Liver (tissue), 3 donors: Measurements from ENCODE around the gene PAXX.

Experiments
- ATF3 ChIP-seq: IDR thresholded peaks from 2 replicates; pipeline ENCODE4 v1.6.1; 2016; ENCODE audit warnings: antibody characterized with exemption
- CTCF ChIP-seq: fragments of 150-350 bp; IDR thresholded peaks from 2 replicates; pipeline ENCODE4 v1.5.1; 2017; ENCODE audit warnings: improper control_type of control experiment, low read depth, low read length; ENCODE audit not compliant: missing input control
- EGR1 ChIP-seq, 2 donors: IDR thresholded peaks; 2 replicates each; pipeline ENCODE4 v1.6.1; 2016 to 2018; ENCODE audit warnings: antibody characterized with exemption in 2 of 2, low read depth in 2 of 2
- FOXA1 ChIP-seq: IDR thresholded peaks from 2 replicates; pipeline ENCODE4 v1.6.1; 2016; ENCODE audit warnings: antibody characterized with exemption
- GABPA ChIP-seq, 2 donors: IDR thresholded peaks in 1 of 2; conservative IDR thresholded peaks in 1 of 2; 2 replicates each; pipeline ENCODE4 v1.6.1; 2016; ENCODE audit warnings: antibody characterized with exemption in 2 of 2, mild to moderate bottlenecking in 1 of 2, moderate library complexity in 1 of 2
- HNF4A ChIP-seq, 2 donors: conservative IDR thresholded peaks; 2 replicates each; pipeline ENCODE4 v1.6.1; 2016; ENCODE audit warnings: antibody characterized with exemption in 2 of 2, mild to moderate bottlenecking in 2 of 2
- HNF4G ChIP-seq: IDR thresholded peaks from 2 replicates; pipeline ENCODE4 v1.6.1; 2016; ENCODE audit warnings: antibody characterized with exemption
- JUND ChIP-seq, 2 donors: IDR thresholded peaks; 2 replicates each; pipeline ENCODE4 v1.6.1; 2016; ENCODE audit warnings: antibody characterized with exemption in 2 of 2
- MAX ChIP-seq: IDR thresholded peaks from 2 replicates; pipeline ENCODE4 v1.6.1; 2016; ENCODE audit warnings: antibody characterized with exemption
- RAD21 ChIP-seq, 2 donors: IDR thresholded peaks; 2 replicates each; pipeline ENCODE4 v1.6.1; 2016; ENCODE audit warnings: antibody characterized with exemption in 2 of 2, mild to moderate bottlenecking in 2 of 2
- REST ChIP-seq: IDR thresholded peaks from 2 replicates; pipeline ENCODE4 v1.6.1; 2016; ENCODE audit warnings: antibody characterized with exemption, mild to moderate bottlenecking
- TAF1 ChIP-seq: conservative IDR thresholded peaks from 2 replicates; pipeline ENCODE4 v1.6.1; 2016; ENCODE audit warnings: antibody characterized with exemption, mild to moderate bottlenecking
- YY1 ChIP-seq: IDR thresholded peaks from 2 replicates; pipeline ENCODE4 v1.6.1; 2016; ENCODE audit warnings: antibody characterized with exemption, mild to moderate bottlenecking
- ZBTB33 ChIP-seq: IDR thresholded peaks from 2 replicates; pipeline ENCODE4 v1.6.1; 2016; ENCODE audit warnings: antibody characterized with exemption
- donor health status: healthy.
- donor health status: healthy.

- no peak for TF ChIP-seq RAD21 (IDR thresholded peaks at IDR 0.05)
- no peak for TF ChIP-seq MAX
- TF ChIP-seq CTCF: no peak
- no peak for TF ChIP-seq GABPA (IDR thresholded peaks at IDR 0.05 in 1 of 2, conservative IDR thresholded peaks at IDR 0.05 in 1 of 2)
- TF ChIP-seq ZBTB33: no peak
- no peak for TF ChIP-seq FOXA1
- no peak for TF ChIP-seq HNF4A (conservative IDR thresholded peaks at IDR 0.05)
- TF ChIP-seq EGR1 (IDR thresholded peaks at IDR 0.05; ENCODE audit: low read depth in 2 of 2): no peak
- TF ChIP-seq JUND (IDR thresholded peaks at IDR 0.05): no peak
- TF ChIP-seq REST: no peak
- no peak for TF ChIP-seq YY1
- no peak for TF ChIP-seq ATF3
- no peak for TF ChIP-seq TAF1
- no peak for TF ChIP-seq HNF4G
Observed at GRCh38 chr9:136997371-136997770, 5.1 kb downstream of the PAXX start.
